AG08395 (cell line): ENCODE data around the gene RBM20.
"Not testable (repeated sequence)": the region's sequence is repeated elsewhere in the genome, so short reads cannot be mapped to it uniquely, and the experiment has no call there.

Experiments used
- DNase-seq: peaks from one replicate; pipeline ENCODE4 v3.0.0; 2012; ENCODE audit warnings: mixed read lengths, low spot score

Gene RBM20

DNA sequence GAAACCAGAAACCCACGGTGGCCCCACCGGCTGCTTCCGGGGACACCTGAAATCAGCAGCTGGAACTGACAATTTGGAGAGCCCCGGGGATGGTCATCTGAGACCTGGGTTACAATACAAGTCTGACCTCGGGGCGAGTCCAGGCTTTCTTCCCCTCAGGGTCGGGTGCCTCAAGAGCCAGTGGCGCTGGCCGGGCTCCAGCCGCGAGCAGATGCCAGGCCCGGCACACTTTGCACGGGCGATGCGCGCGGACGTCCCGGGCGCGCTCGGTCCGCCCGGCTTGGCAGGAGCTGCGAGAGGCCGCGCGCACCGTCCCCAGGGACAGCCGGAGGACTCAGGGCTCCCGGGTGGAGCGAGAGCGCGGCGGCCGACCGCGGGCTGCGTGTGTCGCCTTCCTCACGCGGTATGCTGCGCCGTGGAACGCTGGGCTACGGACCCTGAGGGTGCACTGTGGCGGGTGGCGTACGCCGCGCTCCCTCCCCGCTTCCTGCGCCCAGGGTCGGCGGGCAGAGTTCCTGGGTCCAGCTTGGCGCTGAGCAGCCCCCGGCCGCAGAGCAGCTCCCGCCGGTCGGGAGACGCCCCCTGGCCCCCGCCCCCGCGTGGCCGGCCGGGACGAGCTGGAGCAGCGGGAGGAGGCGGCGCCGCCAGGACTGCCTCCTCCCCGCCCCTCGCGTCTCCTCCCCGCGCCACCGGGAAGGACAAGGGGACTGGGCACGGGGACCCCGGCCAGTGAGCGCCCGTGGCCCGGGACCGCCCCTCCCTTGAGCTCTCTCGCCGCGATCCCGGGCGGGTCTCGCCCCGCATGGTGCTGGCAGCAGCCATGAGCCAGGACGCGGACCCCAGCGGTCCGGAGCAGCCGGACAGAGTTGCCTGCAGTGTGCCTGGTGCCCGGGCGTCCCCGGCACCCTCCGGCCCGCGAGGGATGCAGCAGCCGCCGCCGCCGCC is at the start of gene RBM20:
Gene RBM20 (plus strand): TSS at position 684 of the 945 bp plus-strand sequence. CDS start 119 bp downstream, at position 803.
- no peak for DNase-seq

DNA sequence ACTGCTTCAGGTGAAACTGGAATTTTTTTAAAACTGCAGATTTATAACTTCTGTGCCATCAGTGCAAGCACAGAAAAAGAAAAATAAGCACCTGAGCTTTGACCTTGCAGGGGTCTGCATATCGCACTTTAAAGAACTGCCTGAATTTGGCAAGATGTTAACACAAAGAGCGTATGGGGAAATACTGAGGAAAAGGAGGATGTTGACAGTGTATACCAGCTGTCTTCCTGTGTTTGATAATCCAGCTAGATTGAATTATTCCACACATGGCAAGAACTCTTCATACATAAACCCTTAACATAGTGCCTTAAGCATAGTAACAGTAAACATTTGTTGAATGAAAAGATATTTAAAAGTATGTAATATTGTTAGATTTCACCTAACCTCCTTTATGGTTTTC is 46.7 kb upstream of the RBM20 start:
- DNase-seq: no peak

DNA sequence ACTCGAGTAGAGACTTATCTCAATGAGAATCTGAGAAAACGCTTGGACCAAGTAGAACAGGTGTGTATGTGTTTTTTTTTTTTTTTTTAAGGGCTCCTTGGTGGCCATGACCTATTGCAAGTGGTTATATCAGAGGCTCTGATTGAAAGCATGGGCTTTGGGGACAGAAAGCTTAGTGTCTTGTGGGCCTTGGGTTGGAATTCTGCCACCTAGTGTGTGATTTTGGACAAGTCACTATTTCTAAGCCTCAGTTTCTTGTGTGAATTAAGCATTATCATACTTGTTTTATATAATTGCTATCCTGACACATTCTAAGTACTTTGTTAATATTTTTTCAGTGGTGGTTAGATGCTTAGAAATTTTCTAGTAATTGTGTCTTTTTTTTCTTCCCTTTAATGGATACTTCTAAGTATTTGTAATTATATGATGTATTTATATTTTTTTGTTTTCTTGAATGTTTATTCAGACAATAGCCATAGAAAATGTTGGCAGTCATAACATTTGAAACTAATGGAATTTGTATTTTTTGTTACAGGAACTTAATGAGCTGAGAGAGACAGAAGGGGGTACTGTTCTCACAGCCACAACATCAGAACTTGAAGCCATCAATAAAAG is 43.5 kb upstream of the RBM20 start:
- DNase-seq: peak; percentile 41

DNA sequence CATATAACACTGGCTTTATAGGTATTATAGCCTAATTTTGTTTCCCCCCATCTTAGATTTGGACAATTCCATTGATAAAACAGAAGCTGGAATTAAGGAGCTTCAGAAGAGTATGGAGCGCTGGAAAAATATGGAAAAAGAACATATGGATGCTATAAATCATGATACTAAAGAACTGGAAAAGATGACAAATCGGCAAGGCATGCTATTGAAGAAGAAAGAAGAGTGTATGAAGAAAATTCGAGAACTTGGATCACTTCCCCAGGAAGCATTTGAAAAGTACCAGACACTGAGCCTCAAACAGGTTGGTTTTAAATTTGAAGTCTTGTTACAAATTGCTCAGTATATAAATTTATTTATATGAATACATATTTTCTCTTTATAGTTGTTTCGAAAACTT is 42.6 kb upstream of the RBM20 start:
- DNase-seq: no peak

DNA sequence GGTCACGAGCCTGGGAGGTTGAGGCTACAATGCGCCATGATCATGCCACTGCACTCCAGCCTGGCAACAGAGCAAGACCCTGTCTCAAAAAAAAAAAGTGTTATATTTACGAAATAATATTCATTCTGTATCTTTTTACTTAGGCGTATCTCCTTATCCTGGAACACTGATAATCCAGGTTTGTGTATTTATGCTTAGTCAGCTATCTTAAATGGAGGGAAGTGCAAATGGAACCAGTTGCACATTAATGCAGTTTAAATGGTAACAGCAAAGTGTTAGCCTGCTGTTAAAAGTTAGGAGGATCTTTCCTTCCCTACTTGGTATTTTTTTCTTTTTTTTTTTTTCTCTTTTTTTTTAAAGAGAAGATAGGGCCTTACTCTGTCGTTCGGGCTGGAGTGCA is 36.0 kb upstream of the RBM20 start:
- DNase-seq: no peak

DNA sequence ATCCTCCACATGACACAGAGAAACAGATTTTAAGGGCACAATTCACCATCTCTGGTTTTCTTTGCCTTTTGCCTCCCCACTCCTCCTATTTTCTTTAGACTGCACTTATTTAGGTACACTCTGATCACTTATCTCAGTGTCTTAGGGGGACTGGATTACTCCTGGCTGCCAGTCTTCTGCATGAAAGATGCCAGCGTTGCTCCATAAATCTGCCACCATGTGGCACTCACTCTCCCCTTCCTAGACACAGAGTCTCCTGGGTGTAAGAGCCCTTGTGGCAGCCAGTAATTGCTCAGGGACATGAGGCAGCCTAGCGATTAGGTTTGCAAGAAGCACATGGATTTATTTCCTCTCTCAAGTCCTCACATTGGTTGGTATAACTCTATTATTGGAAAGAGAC is 34.5 kb upstream of the RBM20 start:
- no peak for DNase-seq

DNA sequence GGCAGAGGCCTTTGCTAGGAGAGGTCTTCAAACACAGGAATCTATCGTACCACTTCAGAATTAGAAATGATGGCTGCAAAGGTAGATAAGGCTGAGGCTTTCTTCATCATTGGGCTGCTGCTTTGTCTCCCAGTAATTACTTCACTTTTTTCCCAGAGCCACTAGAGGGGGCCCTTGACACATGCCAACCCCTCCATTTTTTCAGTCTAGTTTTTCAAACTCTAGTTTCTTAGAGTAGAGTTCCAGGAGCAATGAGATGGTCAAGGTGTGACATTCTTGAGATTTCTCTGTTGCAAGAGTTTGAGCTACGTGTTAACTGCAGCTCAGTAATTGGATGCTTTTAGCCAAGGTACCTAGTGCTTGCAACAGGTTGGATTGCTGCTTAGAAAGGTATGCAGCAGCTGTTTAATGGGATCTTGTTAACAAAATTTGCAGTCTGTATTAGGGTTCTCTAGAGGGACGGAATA is 33.8 kb upstream of the RBM20 start:
- DNase-seq: peak; percentile 78

DNA sequence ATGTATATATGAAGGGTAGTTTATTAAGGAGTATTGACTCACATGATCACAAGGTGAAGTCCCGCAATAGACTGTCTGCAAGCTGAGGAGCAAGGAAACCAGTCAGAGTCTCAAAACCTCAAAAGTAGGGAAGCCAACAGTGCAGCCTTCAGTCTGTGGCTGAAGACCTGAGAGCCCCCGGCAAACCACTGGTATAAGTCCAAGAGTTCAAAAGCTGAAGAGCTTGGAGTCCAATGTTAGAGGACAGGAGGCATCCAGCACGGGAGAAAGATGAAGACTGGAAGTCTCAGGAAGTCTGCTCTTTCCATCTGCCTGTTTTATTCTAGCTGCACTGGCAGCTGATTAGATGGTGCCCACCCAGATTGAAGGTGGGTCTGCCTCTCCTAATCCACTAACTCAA is 33.4 kb upstream of the RBM20 start:
- not testable (repeated sequence) for DNase-seq

DNA sequence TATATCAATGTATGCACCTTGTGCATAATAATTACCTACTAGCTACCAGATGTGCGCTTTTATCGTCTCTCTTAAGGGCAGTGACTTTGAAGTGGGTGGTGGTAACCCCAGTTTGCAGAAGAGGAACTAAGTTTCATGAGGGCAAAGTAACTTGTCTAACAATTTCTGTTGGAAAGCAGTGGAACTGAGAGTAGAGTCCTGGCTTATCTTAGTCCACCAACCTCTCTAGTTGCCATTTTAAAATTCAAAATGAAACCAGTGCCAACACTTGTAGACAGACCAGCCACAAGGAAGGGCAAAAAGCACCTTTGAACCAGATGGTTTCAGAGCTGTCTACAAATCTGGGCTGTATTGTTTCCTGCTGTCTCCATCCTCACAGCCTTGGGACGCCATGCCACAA is 32.0 kb upstream of the RBM20 start:
- no peak for DNase-seq

DNA sequence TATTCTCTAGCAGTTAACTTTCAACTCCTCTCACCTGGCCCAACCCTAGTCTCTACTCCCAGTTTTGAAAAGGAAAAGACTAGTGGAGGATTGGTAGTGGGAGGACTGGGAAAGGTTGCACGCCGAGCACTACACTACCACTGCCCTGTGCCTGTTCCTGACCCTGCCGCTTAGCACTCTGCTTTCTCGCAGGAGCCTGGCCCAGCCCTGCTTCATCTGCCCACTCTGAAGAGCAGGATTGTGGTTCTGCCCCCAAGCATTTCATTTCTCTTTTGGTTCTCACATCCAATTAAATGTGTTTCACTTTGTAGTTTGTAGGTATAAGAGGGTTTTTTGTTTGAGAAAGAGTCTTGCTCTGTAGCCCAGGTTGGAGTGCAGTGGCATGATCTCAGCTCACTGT is 31.5 kb upstream of the RBM20 start:
- no peak for DNase-seq

DNA sequence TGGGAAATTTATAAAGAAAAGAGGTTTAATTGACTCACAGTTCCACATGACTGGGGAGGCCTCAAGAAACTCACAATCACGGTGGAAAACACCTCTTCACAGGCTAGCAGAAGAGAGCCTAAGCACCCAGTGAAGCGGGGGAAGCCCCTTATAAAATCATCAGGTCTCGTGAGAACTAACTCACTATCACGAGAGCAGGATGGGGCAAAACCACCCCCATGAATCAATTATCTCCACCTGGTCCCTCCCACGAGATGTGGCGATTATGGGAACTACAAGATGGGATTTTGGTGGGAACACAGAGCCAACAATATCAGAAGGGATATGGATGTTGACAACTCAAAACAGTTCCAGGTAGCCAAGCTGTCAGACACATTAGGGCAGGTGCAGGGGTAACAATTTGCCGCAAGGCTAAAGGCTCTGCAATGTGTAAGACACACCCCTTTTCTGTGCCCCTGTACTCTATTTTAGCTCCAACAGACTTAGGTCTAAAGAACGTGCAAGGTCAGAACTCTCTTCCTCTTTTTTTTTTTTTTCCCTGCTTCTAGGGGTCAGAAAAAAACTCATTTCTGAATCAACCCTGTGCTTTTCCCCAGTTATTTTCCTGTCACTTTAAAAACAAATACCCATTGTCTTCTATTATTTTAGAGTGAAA is 30.7 kb upstream of the RBM20 start:
- no peak for DNase-seq

DNA sequence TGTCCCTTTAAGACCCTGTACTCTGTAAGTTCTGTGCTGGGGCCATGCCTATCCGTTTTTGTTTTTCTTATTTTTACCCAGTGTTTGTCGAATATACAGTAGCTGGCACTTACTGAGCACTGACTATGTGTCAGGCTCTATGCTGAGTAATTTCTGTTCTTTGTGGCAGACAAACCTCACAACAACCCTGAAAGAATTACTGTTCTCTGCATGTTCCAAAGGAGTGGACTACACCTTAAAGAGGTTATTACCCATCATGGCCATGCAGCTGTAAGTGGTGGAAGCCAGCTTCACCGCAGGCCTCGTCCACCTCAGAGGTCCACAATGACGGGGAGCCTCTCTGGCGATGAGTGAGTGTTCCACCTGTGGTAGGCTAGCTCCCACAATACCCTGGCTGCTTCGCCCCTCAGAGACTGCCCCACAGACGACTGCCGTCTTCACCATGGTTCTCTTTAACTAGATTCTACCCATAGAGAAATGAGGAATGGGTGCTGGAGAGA is 30.1 kb upstream of the RBM20 start:
- no peak for DNase-seq

DNA sequence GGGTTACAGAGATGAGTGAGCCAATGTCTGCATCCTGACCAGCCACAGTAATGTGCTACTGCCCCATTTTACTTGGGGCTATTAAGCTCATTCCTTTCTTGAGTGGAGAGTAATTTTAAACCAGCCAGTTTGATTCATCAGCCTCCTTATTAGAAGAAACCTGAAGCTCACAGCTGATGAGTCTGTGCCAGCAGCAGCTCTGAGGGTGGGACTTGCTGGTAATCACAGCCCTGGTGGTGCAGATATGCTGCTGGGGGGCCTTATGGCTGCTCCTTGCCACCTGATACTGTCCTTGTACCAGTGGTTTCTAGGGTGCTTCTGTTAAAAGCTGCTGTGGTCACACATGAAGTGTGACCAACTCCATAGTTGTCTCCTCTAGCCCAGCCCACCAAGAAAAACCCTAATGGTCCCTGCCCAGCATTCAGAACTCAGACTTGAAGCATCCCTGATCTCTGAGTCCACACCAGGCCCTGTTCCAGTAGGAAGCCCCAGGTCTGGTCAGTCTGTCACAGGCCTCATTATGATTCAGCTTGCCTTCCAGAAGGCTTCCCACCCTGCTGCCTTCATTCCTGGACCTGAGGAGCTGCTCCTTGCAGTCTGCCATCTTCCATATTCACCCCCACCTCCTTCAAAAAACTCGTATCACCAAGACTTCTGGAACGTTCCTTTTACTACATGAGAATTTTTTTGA is 28.9 kb upstream of the RBM20 start:
- DNase-seq: no peak

DNA sequence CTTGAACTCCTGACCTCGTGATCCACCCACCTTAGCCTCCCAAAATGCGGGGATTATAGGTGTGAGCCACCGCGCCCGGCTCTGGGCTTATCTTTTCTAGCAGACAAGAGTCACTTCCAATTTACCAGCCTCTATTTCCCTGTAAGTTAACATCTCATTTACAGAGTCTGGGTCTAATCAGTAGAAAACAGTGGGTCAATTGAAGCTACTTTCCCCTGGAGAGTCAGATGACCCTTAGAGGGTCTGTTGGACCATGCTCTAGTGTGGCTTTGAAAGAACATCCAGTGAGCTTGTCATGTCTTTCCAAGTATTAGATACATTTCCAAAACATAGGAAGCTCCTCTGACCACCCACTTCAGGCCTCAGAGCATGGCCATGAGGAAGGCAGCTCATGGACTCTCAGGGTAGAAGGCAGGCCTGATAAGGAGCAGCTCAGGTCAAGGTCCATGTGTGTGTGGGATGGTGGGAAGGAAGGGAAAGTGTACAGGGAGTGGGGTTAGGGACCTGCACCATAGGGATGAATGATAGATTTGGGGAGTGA is 27.6 kb upstream of the RBM20 start:
- DNase-seq: no peak

DNA sequence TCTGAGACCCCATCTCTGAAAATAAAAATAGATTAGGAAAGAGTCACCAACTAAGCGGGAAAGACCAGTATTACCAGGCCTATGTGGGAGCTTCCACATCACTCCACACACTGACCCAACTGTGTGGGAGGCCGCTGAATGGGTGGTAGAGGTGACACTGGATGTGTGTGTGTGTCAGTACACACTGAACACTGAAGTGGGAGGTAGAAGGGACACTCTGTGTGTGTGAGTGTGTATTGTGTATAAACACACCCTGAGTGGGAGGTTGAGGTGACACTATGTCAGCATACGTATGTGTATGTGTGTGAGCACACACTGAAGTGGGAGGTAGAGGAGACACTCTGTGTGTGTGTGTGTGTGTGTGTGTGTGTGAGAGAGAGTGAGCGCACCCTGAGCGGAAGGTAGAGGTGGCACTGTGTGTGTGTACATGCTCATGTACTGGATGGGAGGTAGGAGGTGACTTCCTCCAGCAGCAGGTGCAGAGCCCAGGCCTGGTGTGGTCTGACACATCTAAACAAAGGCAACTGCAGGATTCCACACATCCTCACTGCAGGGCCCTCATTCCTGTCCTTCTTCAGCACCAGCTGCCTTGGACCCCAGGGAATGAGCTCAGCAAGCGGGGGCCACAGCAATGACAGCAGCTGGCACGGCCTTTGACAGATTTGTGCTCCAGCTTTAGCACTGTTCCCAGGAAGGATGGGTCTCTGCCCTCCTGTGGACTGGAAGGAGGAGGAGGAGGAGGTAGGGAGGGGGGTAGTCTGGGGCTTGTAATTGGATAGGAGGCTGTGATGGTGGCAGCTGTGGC is 26.5 kb upstream of the RBM20 start:
- DNase-seq: no peak

DNA sequence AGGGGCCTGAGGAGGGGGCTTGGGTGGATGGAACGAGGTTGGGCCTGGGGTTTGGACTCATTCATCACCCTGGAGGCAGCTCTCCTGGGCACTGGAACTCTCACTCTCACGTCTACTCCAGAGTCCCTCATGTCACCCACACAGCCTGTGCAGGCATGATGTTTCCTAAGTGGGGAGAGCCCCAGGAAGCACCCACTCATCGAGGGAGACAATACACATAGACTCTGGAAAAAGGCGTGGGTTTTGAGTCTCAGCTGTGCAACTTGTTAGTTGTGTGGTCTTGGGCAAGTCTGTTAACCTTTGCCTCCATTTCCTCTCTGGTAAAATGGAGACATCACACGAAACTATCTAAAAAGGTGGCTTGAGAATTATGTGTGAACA is 25.9 kb upstream of the RBM20 start:
- no peak for DNase-seq

DNA sequence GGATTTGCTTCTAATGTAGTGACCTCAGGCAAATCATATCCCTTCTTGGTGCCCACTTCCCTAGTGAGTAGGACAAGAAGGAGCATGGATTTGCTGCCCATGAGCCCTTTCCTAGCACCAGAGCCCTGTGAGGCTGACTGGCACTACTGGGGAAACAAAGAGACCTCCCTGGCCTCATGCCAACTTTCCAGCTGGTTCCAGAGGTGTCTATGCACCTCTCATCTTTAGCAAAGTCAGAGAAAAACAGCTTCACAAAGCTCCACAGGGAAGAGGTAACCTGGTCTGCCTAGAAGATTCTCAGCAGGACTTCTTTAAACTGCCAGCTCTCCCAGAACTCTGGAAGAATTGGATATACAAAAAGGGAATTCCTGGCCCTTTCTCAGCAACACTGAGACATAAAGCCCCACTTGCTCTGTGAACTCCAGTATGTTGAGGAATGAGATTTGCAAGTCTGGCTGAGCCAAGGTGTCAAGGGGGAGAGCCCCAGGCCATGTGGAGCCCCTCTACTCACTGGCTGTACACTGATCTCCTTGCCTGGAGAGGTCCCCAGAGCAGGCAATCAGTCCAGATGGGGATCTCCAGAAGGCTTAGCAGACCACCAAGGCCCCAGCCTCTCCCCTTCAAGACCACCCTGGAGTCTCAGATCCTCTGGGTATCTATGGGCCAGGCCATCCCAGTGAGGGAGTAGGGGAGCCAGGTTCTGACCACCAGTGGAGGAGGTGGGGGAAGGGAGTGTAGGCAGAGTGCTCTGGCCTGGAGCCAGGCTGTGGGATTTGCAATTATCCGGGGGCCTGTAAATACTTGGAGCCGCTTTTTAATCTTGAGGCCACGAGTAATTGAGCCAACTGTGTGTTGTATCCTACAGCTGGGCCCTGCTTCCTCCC is 24.4 kb upstream of the RBM20 start:
- DNase-seq: no peak

DNA sequence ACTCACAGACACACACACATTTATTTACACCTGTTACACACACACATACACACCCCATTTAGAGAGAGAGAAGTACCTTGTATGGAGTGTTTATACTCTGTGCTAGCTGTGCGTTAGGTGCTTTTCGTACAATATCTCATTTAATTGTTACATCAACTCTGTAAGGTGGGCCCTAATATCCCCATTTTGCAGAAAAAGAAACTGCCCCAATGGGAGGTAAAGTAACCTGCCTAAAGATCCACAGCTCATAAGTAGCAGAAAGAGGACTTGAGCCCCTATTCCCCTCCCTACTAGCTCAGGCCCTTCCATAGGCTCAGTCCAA is 23.8 kb upstream of the RBM20 start:
- no peak for DNase-seq

DNA sequence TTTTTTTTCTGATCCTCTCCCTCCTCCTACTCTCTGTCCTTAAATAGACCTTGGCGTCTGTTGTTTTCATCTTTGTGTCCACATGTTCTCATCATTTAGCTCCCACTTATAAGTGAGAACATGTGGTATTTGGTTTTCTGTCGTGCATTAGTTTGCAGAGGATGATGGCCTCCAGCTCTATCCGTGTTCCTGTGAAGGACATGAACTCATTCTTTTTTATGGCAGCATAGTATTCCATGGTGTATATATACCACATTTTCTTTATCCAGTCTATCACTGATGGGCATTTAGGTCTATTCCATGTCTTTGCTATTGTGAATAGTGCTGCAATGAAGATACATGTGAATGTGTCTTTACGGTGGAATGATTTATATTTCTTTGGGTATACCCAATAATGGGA is 20.8 kb upstream of the RBM20 start:
- DNase-seq: not testable (repeated sequence)

DNA sequence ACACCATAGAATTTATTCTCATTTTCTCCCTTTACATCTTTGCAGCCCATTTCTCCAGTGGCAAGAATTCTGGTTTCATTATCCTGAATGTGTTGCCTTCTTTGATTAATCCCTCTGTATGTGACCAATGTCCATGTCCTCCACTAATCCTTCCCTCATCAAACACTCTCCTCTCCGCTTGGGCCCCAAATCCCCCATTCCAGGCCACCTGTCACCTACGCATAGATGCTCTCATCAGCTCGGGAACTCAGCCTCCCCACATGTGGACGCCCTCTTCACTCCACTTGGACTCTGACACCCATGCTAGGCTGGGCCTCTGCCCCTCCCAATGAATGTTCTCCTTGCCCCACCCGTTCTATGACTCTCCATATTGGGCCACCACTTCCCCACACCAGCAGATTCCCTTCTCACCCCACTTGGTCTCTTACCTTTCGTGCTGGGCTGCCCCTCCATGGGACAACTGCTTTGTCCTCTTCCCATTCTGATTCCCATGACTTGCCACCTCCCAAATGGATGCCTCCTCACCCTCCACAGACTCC is 18.7 kb upstream of the RBM20 start:
- DNase-seq: no peak
